Cortex of kidney (tissue), 1 donor: ENCODE measurements around the gene KRT14.
"Not testable (repeated sequence)": the region's sequence is repeated elsewhere in the genome, so short reads cannot be mapped to it uniquely, and the experiment has no call there.

Source experiments
- DNase-seq: peaks from one replicate; lab custom pipeline; 2025; lab: John Stamatoyannopoulos, UW

KRT14 gene

DNA sequence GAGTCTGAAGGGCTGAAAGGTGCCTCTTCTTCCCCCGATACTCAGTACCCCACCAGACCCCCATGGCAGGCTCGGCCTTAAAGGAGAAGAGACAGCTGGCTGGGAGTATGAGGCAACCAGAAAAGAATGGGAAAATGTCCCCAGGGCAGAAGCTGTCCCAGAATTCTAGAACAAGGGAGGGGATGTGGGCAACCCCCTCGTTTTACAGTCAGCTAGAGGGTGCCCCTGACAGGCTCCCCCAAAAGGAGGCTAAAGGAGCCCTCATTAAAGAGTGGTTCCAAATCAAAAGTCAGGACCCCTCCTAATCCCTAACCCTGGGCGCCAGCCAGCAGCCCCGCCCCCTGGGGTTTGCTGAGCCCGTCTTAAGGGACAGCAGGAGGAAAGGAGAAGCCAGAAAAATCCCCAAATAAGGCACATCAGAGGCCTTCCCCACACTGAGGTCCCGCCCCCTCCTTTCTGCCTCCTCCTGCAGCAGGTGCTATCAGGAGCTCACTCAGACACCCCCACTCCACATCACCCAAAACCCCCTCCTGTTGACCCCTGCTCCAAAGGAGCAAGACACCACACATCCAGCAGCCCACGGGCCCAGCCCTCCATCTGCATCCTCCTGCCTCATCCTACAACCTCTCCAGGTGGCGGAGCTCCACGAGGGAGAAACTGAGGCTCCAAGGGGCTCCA lies 36.6 kb upstream of the KRT14 start:
- DNase-seq = not testable (repeated sequence)

DNA sequence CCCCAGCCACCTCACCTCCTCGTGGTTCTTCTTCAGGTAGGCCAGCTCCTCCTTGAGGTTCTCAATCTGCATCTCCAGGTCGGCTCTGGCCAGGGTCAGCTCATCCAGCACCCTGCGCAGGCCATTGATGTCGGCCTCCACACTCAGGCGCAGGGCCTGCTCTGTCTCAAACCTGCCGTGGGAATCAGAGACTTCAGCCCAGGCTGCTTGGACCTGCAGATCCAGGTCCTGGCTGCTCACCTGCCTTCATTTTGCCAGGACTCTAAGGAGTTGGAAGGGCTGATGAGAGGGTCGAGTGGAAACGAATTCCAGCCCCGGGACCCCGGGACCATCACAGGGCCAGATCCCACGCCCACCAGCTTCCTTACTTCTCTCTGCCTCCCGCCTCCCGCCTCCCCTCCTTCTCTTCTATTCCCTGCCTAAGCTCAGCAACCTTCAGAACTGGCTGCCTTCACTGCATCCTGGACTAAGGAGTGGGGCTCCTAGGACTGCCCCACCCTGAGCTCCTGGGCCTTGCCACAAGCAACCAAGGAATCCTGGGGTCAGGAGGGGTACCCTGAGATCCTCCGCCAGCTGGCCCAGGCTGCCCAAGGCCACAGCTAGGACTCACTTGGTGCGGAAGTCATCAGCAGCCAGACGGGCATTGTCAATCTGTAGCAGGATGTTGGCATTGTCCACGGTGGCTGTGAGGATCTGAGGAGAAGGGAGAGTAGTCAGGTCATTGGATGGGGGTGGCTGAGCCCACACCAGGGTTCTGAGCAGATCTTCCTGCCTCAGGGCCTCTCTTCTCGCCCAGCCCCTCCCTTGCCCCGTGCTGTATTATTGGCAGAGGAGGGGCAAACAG lies 35.9 kb upstream of the KRT14 start:
- not testable (repeated sequence) for DNase-seq

DNA sequence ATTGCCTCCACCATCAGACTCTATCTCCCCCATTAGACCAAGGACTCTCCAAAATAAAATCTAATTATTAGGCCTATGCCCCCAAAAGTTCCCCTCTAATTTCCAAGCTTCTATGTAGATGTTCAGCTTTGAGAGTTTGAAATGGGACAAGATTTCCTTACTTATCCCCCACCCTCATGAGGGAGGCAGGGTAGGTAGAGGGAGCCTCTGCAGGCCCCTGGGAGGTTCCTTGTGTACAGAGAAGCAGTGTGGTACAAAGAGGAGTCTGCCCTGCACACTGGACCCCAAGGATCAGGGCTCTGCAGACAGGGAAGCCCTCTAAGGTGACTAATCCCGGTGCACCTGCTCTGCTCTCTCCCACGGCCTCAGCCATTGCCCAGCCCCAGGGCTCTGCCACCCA lies 35.2 kb upstream of the KRT14 start:
- no peak for DNase-seq

DNA sequence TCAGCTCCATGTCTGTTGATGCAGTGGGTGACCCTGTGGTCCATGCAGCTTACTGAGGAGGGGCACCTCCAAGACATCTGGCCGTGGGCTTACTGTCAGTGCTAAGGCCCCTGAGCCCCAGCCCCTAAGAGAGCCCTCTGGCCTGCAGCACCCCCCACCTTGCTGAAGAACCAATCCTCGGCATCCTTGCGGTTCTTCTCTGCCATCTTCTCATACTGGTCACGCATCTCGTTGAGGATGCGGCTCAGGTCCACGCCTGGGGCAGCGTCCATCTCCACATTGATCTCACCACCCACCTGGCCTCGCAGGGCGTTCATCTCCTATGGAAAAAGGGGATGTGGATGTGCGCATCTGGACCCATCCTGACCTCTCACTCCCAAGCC lies 34.7 kb upstream of the KRT14 start:
- DNase-seq = not testable (repeated sequence)

DNA sequence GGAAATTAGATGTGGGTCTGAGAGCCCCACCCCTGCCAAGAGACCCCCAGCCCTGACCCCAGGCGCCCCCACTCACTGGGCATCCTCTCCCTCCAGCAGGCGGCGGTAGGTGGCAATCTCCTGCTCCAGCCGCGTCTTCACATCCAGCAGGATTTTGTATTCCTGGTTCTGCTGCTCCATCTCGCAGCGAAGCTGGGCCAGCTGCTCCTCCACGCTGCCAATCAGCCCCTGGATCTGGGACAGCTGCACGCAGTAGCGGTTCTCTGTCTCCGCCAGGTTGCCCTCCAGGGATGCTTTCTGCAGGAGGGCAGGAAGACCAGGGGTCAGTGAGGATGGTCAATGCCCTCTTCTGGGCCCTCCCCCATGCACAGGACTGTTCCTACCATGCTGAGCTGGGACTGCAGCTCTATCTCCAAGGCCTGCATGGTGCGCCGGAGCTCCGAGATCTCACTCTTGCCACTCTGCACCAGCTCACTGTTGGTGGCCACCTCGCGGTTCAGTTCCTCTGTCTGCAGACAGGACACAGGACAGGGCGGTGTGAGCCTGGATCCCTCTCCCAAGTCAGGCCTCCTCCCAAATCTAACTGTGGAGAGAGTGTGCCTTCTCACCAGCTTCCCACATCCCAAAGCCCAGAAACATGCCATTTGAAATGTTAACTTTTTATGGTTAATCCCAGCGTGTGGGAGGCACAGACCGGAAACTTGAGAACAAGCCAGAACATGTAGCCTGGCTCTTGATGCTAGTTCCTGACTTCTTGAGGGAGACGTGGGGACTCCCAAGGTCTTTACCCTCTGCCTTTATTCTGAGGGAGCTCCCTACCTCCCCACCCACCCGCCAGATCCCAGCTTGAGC lies 34.1 kb upstream of the KRT14 start:
- no peak for DNase-seq

DNA sequence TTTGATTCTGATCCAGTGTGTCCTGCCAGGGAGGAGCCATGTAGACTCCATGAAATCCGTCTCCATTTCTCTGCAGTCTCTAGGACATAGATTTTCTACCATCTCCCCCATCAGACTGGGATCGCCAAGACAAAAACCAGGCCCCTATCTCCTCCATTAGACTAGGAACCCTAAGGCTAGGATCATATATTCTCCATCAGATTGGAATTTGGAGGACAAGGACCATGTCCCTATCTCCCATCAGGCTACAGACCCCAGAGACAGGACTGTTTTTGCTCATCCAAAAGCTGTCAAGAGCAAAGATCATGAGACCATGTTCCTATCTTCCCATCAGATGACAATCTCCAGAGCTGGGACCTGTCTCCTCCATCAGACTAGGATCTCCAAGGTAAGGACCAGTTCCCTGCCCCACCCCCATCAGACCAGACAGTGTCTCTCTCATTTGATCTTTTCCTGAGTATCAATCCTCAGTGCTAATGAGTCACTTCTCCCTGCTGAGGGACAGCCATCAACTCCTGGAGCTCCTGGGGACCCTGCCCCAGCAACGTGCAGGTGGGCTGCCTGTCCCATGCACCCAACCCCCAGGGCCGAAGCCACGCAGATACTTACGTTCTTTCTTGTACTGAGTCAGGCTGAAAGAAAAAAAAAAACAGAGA lies 33.4 kb upstream of the KRT14 start:
- not testable (repeated sequence) for DNase-seq

DNA sequence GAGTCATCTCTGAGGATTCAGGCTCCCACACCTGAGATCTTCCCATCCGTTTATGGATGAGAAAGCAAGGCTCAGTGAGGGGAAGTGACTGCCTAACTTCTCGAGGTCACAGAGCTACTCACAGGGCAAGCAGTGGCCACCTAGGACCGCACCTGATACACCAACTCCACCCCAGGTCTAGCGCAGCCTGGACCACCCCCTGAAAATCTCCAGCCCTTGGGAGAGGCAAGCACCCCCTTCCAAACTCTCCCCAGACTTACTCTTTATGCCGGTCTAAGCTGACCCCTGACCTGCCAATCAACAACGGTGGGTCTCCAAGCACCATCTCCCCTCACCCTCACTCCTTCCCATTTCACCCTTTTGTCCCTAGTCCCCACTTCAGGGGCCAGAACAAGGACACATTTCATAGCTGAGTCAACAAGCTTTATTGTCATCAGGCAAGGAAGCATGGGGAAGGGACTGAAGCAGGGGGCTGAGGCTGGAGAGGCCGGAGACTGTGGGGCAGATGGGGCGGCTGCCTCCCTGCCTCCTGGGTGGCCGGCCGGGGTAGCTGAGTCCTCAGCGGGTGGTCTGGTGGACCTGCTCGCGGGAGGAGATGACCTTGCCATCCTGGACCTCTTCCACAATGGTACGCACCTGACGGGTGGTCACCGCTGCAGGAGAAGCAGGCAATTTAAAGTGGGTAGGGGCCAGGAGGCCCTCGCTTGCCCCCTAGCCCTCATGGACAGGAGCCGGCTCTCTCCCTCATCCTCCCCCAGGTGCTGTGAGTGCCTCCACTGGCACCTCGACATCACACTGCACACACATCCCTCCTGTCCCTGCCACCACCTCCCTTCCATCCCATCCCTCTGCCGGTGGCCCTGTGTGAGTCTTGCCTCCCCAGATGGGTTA lies 32.6 kb upstream of the KRT14 start:
- DNase-seq = no peak

DNA sequence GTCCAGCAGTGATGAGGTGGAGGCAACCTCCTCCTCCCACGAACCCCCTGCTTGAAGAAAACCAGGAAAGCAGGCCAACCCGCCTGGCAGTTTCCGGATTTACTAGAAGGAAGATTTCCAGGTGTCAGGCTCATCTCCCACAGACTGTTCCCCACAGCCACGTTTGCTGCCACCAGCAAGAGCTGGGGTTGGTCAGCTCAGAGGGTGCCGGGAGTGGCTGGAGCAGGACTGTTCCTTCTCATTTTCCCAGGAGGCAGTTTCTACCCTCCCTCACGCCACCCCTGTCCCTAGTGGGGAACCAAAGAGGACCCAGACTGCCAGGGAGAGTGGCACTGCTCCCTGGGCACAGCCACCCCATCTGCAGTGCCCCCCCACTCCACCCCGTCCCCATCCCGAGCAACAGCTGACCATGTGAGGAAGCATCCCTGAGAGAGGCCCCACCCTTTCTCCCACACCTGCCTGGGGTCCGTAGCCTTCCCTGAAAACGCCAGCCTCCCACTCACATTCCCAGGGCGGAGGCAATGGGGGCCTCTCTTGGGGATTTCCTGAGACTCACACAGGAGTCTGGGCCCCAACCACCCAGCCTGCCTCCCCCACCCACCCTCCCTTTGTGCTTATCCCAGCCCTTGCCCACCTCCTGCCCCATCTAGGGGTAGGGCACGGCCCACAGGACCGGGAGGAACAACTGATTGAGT lies 31.8 kb upstream of the KRT14 start:
- no peak for DNase-seq

DNA sequence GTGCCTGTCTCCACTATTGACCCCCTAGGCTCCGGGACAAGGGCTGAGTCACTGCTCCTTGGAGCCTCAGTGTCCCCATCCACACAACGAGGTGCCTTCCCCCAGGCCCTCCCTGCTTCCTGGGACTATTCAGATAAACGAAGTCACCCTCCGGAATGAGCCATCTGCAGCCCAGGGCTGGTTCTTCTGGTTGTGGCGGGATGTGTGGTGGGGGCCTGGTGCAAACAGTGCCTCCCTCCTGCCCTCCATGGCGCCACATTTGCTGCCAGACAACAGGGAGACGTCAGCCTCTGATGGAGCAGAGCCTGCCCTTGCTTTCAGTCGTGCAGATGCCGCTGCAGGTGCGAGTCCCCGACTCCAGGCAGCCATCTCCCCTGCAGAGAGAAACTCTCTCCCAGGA lies 31.0 kb upstream of the KRT14 start:
- no peak for DNase-seq

DNA sequence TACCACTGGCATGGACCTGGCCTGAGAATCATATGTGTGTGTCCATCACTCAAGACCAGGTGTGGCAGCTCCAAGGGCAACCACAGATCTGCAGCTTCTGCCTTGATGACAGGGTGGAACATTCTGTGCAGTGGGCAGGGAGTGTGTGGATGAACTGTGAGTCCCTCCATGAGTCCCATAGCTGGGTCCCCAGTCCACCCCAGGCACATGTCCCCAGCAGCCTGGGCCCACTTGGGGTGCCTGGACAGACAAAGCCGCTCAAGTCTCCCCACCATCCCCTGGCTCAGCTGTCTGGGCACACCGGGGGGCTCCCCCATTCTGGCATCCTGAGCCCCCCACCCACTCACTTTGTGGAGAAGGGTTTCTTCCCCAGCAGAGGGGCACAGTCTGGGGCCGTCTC lies 30.4 kb upstream of the KRT14 start:
- no peak for DNase-seq

DNA sequence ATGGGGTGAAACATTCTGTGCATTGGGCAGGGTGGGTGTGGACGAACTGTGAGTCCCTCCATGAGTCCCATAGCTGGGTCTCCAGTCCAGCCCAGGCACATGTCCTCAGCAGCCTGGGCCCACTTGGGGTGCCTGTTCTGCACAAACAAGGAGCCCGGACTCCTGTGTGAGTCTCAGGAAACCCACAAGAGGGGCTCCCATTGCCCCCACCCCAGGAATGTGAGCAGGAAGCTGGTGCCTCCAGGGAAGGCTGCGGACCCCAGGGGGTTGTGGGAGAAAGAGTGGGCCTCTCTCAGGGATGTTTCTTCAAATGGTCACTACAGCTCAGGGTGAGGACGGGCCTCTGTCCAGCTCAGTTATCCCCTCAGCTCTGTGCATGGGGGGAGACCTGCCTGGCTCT lies 29.8 kb upstream of the KRT14 start:
- DNase-seq = not testable (repeated sequence)

DNA sequence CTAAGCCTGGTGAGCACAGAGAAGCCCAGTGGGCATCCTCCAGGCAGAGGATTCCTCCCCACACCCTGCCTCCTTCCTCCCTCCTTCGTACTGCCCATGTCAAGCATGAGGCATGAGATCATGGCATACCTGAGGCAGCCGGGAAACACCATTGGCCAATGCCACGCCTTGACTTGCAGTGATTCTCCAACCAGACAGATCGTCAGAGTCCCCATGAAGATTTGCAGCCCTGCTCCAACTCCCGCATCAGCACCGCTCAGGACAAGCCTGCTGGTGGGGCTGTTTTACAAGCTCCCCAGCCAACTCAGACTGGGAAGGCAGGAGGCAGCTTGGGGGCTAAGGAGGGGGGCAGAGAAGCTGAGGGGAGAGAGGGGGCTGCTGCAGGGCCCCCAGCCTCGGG lies 28.8 kb upstream of the KRT14 start:
- DNase-seq = no peak

DNA sequence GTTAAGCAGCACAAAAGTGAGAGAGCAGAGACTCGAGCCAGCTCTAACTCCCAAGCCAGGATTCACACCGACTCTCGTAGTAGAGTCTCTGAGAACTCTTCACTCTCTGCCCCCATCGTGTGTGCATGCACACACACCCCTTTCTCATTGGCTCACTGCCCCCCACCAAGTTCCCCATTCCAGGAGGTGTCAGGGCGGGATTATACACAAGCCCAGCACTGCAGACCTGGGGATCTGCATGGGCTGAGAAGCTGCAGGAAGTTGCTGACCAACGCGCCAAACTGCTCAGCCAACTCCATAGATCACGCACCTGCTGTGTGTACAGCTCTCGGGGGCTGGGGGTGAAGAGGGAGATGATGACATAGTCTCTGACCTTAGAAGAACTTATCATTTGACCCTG lies 28.1 kb upstream of the KRT14 start:
- not testable (repeated sequence) for DNase-seq

DNA sequence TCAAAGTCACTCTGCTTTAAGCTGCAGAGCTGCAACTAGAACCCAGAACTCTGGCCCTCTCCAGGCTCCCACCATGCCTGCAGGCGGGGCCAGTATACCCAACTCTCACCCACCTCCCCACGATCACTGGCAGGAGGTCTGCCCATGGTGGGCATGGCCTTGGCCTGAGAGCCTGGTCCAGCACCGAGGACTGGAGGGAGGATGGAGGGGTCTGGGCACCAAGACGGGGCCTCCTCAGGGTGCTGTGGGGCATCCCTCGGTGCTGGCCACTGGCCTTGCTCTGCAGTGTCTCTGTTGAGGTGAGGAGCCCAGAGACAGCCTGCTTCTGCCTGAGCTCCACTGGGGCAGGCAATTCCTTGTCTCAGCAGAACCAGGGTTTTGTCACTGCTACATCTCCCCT lies 27.4 kb upstream of the KRT14 start:
- no peak for DNase-seq

DNA sequence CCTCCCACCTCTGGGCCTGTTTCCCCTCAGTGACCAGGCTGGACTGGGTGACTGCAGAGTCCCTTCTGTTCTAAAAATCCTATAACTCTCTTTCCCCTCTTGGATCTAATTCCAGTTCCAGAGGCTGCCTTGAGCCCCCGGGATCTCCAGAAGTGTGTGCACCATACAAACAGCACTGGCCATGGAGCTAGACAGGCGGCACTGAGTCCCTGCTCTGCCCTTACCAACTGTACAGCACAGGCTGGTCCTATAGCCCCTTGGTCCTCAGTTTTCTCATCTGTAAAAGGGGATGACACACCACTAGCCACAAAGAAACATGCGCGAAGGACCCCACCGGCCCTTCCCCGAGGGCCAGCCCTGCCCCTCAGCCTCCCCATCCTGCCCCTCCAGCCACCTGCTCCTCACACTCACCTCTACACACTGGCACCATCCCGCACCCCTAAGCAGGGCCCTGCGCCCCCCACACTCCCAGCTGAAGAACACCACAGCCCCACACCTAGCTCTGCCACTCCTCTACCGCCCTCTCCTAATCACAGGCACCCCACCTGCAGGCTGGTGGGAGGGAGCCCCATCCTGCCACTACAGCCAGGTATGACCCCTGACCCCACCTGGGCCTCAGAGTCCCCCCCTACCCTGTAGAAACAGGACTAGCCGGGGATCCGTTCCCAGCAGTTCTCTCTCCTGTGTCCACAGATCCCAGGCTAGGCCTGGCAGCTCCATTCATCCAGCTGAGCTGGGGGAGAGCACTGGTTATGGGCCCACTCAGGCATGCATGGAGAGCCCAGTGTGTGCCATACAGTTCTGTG lies 26.8 kb upstream of the KRT14 start:
- DNase-seq = no peak

DNA sequence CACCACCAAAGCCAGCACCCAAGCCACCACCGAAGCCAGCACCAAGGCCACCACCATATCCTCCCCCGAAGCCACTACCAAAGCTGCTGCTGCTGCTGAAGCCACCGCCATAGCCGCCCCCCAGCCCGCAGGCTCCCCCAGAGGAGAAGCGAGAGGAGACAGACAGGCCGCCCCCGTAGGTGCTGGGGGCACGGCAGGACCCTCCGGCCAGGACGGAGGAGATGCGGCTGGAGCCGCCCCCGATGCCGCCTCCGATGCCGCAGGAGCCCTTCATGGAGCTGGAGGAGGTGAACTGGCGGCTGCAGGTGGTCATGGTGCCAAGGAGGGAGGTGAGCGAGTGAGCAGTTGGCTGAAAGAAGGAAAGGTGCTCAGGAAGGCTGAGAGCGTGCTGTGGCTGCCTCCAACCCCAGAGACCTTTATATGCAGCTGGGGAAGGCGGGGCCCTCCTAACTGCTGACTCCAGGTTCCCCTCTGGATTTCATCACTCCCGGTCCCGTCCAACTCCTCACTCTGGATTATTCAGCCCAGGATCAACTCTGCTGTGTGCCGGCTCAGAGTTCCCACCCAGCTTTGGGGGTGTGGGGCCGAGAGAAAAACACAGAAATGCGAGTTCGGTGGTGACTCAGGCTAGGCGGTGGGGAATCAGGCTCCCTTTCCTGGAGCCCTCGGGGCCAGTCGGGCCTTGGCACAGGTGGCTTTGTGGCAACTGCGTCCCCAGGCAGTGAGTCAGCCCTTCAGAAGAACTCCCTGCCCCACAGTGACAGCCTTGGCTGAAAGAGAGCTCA lies 25.9 kb upstream of the KRT14 start, which contains the start of gene KRT16:
Gene KRT16, minus strand, starts transcription at position 392 of the 785 bp plus-strand sequence. Its CDS starts 79 bp downstream, at position 313.
- not testable (repeated sequence) for DNase-seq

DNA sequence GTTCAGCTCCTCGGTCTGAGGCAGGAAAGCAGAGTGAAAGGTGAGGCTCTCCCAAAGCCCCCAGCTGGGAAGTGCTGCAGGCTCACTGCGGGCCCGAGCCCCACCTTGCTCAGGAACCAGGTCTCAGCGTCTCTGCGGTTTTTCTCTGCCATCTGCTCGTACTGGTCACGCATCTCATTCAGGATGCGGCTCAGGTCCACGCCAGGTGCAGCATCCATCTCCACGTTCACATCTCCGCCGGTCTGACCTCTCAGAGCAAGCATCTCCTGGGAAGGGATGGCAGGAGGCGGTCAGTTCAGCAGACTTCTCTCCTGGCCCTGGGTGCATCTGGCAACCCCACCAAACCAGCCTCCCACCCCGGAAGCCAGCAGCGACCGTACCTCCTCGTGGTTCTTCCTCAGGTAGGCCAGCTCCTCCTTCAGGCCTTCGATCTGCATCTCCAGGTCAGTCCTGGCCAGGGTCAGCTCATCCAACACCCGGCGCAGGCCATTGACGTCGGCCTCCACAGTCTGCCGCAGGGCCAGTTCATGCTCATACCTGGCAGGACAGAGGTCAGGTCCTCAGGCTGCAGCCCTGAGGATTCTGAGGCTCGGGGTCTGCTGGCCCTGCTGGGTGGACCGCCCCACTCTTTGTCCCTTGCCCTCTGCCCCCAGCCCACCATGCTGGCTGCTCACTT lies 24.4 kb upstream of the KRT14 start:
- no peak for DNase-seq

DNA sequence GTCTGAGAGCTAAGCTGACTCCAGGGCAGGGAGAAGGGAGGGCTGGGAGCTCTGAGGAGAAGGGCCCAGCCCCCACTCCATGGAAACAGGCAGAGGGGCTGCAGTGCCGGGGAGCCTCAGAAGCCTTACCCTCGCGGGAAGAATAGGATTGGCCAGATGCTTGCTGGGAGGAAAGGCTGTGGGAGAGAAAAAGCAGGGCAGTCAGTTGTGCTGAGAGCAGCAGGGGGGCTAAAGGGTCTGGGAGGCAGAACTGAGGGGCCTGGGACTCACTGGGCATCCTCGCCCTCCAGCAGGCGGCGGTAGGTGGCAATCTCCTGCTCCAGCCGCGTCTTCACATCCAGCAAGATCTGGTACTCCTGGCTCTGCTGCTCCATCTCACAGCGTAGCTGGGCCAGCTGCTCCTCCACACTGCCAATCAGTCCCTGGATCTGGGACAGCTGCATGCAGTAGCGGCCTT lies 23.4 kb upstream of the KRT14 start:
- not testable (repeated sequence) for DNase-seq
